Measurements from ENCODE around the gene FSTL3.

DNA sequence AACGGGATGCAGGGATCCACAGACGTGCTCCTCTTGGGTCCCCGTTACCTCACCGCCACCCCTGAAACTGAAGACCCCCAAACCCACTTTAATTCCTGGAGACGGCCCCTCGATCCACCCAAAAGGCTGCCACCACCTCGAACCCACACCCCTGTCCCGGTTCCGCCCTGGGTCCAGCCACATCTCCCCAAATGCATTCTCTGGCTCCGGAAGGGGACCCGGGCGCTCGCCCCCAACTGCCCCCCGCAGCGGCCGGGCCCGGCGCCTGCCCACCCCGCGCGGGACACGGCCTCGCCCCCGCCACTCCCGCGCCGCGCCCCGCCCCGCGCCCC lies 219 bp upstream of the FSTL3 start:
- TF ChIP-seq, protein P1, sequence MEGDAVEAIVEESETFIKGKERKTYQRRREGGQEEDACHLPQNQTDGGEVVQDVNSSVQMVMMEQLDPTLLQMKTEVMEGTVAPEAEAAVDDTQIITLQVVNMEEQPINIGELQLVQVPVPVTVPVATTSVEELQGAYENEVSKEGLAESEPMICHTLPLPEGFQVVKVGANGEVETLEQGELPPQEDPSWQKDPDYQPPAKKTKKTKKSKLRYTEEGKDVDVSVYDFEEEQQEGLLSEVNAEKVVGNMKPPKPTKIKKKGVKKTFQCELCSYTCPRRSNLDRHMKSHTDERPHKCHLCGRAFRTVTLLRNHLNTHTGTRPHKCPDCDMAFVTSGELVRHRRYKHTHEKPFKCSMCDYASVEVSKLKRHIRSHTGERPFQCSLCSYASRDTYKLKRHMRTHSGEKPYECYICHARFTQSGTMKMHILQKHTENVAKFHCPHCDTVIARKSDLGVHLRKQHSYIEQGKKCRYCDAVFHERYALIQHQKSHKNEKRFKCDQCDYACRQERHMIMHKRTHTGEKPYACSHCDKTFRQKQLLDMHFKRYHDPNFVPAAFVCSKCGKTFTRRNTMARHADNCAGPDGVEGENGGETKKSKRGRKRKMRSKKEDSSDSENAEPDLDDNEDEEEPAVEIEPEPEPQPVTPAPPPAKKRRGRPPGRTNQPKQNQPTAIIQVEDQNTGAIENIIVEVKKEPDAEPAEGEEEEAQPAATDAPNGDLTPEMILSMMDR (IDR thresholded peaks at IDR 0.05), result no peak
- TF ChIP-seq POLR2A (IDR thresholded peaks at IDR 0.05), result no peak

Data from tibial nerve (tissue), 3 donors.